ENCODE results near the gene PBX1.

PBX1 gene

GRCh38 chr1:164617377-164618201 is 58.6 kb downstream of the PBX1 start:
- peak; percentile 39 for DNase-seq (ENCODE audit: low read depth)

- no peak for DNase-seq (ENCODE audit: low read depth)
Observed at GRCh38 chr1:164618202-164618564, 59.2 kb downstream of the PBX1 start.

- DNase-seq (ENCODE audit: low read depth): no peak
Observed at GRCh38 chr1:164619006-164619784, 60.2 kb downstream of the PBX1 start.

- DNase-seq (ENCODE audit: low read depth): no peak
Observed at GRCh38 chr1:164622068-164622845, 63.3 kb downstream of the PBX1 start.

- no peak for DNase-seq (ENCODE audit: low read depth)
Observed at GRCh38 chr1:164623805-164624204, 64.8 kb downstream of the PBX1 start.

- no peak for DNase-seq (ENCODE audit: low read depth)
Observed at GRCh38 chr1:164624400-164624799, 65.4 kb downstream of the PBX1 start.

GRCh38 chr1:164625004-164625617 is 66.1 kb downstream of the PBX1 start:
- DNase-seq (ENCODE audit: low read depth): peak; percentile 34

- DNase-seq (ENCODE audit: low read depth): no peak
Observed at GRCh38 chr1:164628772-164629171, 69.8 kb downstream of the PBX1 start.

GRCh38 chr1:164629971-164630370 is 71.0 kb downstream of the PBX1 start:
- no peak for DNase-seq (ENCODE audit: low read depth)

- DNase-seq (ENCODE audit: low read depth): no peak
Observed at GRCh38 chr1:164630626-164631396, 71.8 kb downstream of the PBX1 start.

GRCh38 chr1:164631751-164632150 is 72.8 kb downstream of the PBX1 start:
- DNase-seq (ENCODE audit: low read depth): no peak

- no peak for DNase-seq (ENCODE audit: low read depth)
Observed at GRCh38 chr1:164633997-164634396, 75.0 kb downstream of the PBX1 start.

GRCh38 chr1:164635059-164635802 is 76.2 kb downstream of the PBX1 start:
- DNase-seq (ENCODE audit: low read depth): no peak

GRCh38 chr1:164635803-164636731 is 77.1 kb downstream of the PBX1 start:
- DNase-seq (ENCODE audit: low read depth): no peak

GRCh38 chr1:164636757-164637156 is 77.8 kb downstream of the PBX1 start:
- DNase-seq (ENCODE audit: low read depth): no peak

- peak; percentile 67 for DNase-seq (ENCODE audit: low read depth)
Observed at GRCh38 chr1:164637461-164638375, 78.7 kb downstream of the PBX1 start.

GRCh38 chr1:164638492-164639202 is 79.7 kb downstream of the PBX1 start:
- no peak for DNase-seq (ENCODE audit: low read depth)

Data from ELR (cell line).